HUES48 (cell line): ENCODE data around the gene CEP135.
"Not testable (repeated sequence)": the region's sequence is repeated elsewhere in the genome, so short reads cannot be mapped to it uniquely, and the experiment has no call there.

Experiments
- H3K27ac ChIP-seq: one replicate; pipeline ENCODE4 v1.7.0; 2013; ENCODE audit warnings: low read depth, low read length, inconsistent platforms
- H3K27me3 ChIP-seq: 2 replicates; pipeline ENCODE4 v1.6.1; 2013; ENCODE audit warnings: mild to moderate bottlenecking, low read length; ENCODE audit not compliant: control insufficient read depth, insufficient read depth
- H3K36me3 ChIP-seq: 2 replicates; pipeline ENCODE4 v1.6.1; 2013; ENCODE audit warnings: low read length; ENCODE audit not compliant: control insufficient read depth, insufficient read depth
- H3K4me1 ChIP-seq: 2 replicates; pipeline ENCODE4 v1.6.1; 2013; ENCODE audit warnings: mild to moderate bottlenecking, low read length; ENCODE audit not compliant: control insufficient read depth, insufficient read depth
- H3K4me3 ChIP-seq: 2 replicates; pipeline ENCODE4 v1.5.1; 2013; ENCODE audit warnings: mild to moderate bottlenecking, low read depth, low read length
- H3K9ac ChIP-seq: 2 replicates; pipeline ENCODE4 v1.6.1; 2013; ENCODE audit warnings: mild to moderate bottlenecking, low read depth, low read length, moderate library complexity
- H3K9me3 ChIP-seq: 2 replicates; pipeline ENCODE4 v1.6.1; 2013; ENCODE audit warnings: low read length; ENCODE audit not compliant: control insufficient read depth, insufficient read depth

CEP135 gene

DNA sequence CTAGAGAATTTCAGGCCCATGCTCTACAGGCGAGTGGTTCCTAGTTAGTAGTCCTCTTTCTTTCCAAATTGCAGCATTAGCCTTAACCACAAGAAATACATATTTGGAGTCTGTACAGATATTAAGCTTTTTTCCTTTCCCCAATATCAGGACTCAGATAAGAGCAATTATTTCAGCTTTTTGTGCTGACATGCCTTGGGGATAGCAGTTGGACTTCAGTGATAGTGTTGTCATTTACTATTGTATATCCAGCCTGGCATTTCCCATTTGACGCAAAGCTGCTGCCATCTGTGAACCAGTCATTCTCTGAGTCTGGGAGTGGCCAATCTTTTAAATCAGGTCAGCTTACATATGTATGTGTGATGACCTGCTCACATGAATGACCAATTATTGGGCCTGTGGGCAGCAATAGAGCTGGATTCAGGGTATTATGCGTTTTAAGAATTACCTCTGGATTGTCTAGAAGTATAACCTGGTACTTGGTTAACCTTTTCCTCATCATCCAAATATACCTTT, 6.8 kb upstream of the CEP135 start:
- H3K27me3 ChIP-seq: no peaks in the 10 kb centered on the region
- peaks cover 10% of the 10 kb centered on the region; the same call in 1 of the 2 replicates for H3K4me1 ChIP-seq
- H3K36me3 ChIP-seq: no peaks in the 10 kb centered on the region
- no peak overlapping the region for H3K9ac ChIP-seq
- no peak overlapping the region for H3K4me3 ChIP-seq
- H3K9me3 ChIP-seq: no peaks in the 10 kb centered on the region; the same call in 1 of the 2 replicates
- no peak overlapping the region for H3K27ac ChIP-seq

- H3K27ac ChIP-seq: peak overlapping the region; percentile 99
- peaks cover 5% of the 10 kb centered on the region for H3K36me3 ChIP-seq
- peaks cover 19% of the 10 kb centered on the region for H3K4me1 ChIP-seq
- H3K4me3 ChIP-seq: no peak overlapping the region
- no peaks in the 10 kb centered on the region for H3K27me3 ChIP-seq
- H3K9ac ChIP-seq: no peak overlapping the region
- H3K9me3 ChIP-seq: no peaks in the 10 kb centered on the region
Observed at GRCh38 chr4:55947254-55947882, 1.4 kb upstream of the CEP135 start.

DNA sequence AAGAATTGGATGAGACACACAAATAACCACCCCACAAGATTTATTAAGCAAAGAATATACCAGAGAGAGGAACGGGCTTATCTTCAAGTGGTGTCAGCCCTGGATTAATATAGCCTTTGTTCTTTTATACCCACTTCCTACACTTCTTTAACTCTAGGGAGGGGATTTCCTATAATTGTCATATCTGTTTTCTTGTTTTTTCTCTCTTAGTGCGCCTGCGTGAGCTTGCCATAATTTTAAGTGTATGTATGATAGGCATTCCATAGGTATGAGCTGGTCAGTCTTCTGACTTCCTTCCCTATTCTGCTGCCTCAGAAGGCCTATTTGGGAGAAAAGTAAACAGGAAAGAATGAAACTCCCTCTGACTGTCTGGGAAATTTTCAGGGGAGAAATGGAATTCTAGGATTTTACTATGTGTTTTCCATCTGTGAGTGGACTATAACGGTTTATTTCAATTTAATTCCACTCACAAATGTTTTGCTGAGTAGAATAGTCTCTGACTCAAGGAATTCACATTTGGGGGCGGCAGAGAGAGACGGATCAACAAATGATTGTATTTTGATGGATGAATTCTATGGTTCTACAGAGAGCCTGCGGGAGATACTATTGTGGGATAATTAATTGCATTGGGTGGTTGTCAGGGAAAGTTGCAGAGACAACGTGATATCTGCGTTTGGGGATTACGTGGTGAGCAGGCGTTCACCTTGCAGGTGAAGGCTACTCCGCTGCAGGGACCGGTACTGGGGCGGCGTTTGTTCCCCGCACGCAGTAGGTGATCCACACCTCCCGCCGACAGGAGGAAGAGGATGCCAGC, 626 bp upstream of the CEP135 start:
- peak overlapping the region; percentile 93 for H3K9ac ChIP-seq
- H3K36me3 ChIP-seq: peaks cover 12% of the 10 kb centered on the region

DNA sequence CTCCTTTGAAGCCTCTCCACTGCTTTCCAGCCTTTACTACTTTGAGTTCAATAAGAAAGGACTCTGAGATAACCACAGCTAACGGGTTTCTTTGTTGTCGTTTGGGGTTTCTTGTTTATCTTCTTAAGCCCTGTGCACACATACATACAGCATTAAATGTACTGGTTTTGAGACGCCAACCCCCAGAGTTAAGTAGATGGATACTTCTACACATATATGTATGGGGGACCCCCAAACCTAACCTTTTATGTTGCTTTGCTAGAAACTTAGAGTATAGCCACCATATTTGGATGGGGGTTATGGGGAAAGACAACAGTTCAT, 697 bp downstream of the CEP135 start:
- Histone ChIP-seq H3K9ac (peak overlapping the region; percentile 93), H3K4me3 (peak overlapping the region; percentile 90), H3K36me3 (peaks cover 25% of the 10 kb centered on the region), H3K27ac (peak overlapping the region; percentile 99), H3K9me3 (no peaks in the 10 kb centered on the region), H3K4me1 (peaks cover 19% of the 10 kb centered on the region), H3K27me3 (no peaks in the 10 kb centered on the region)

More for the DNA sequence above, 626 bp upstream of the CEP135 start:
- H3K4me3 ChIP-seq: peak overlapping the region; percentile 90
- no peaks in the 10 kb centered on the region for H3K27me3 ChIP-seq
- no peaks in the 10 kb centered on the region for H3K9me3 ChIP-seq
- H3K4me1 ChIP-seq: peaks cover 19% of the 10 kb centered on the region
- peak overlapping the region; percentile 99 for H3K27ac ChIP-seq

- no peak overlapping the region for H3K4me3 ChIP-seq
- peaks cover 19% of the 10 kb centered on the region for H3K4me1 ChIP-seq
- H3K36me3 ChIP-seq: peaks cover 45% of the 10 kb centered on the region
- H3K9ac ChIP-seq: no peak overlapping the region
- no peaks in the 10 kb centered on the region for H3K27me3 ChIP-seq
- no peaks in the 10 kb centered on the region for H3K9me3 ChIP-seq
- no peak overlapping the region for H3K27ac ChIP-seq
Observed at GRCh38 chr4:55951191-55951922, 2.6 kb downstream of the CEP135 start.

GRCh38 chr4:55955710-55956109, 7.0 kb downstream of the CEP135 start:
- Histone ChIP-seq H3K9me3 (no peaks in the 10 kb centered on the region), H3K27ac (no peak overlapping the region), H3K36me3 (peaks cover 75% of the 10 kb centered on the region), H3K27me3 (no peaks in the 10 kb centered on the region), H3K9ac (no peak overlapping the region), H3K4me1 (no peaks in the 10 kb centered on the region), H3K4me3 (no peak overlapping the region)

GRCh38 chr4:55959655-55960054, 10.9 kb downstream of the CEP135 start:
- H3K36me3 ChIP-seq: peaks cover 68% of the 10 kb centered on the region

DNA sequence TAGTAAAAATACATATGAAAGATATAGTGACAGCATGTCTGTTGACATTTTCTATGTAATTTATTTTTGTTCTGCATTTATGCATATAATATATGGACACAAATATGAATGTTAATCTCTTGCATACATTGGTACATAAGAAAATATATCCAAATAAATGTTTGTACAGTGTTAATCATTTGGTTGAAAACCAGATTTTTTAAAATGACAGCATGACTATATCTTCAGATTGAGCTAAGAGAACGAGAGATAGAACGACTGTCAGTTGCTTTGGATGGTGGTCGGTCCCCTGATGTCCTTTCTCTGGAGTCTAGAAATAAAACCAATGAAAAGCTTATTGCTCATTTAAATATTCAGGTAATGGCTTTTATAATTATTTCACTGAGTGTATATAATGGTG, 15.3 kb downstream of the CEP135 start:
- no peaks in the 10 kb centered on the region for H3K27me3 ChIP-seq
- no peak overlapping the region for H3K27ac ChIP-seq
- peaks cover 49% of the 10 kb centered on the region for H3K36me3 ChIP-seq
- no peak overlapping the region for H3K4me3 ChIP-seq
- no peaks in the 10 kb centered on the region for H3K9me3 ChIP-seq
- H3K4me1 ChIP-seq: no peaks in the 10 kb centered on the region
- H3K9ac ChIP-seq: no peak overlapping the region

More at GRCh38 chr4:55959655-55960054, 10.9 kb downstream of the CEP135 start:
- Histone ChIP-seq H3K9me3 (no peaks in the 10 kb centered on the region), H3K4me1 (no peaks in the 10 kb centered on the region), H3K27ac (no peak overlapping the region), H3K4me3 (no peak overlapping the region), H3K27me3 (no peaks in the 10 kb centered on the region), H3K9ac (no peak overlapping the region)

DNA sequence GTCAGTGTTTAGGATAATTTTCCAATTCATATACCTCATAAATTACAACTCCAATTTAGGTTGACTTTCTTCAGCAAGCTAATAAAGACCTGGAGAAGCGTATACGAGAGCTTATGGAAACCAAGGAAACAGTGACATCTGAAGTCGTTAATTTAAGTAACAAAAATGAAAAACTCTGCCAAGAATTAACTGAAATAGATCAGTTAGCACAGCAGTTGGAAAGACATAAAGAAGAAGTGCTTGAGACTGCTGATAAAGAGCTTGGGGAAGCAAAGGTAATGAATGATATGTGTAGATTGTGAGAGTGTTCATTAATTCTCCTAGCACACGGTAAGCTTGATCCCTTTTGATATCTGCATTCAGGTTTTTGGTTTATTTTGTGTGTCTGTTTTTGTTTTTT, 16.8 kb downstream of the CEP135 start:
- H3K36me3 ChIP-seq: peaks cover 42% of the 10 kb centered on the region
- no peaks in the 10 kb centered on the region for H3K27me3 ChIP-seq
- H3K4me3 ChIP-seq: no peak overlapping the region
- H3K27ac ChIP-seq: no peak overlapping the region
- no peaks in the 10 kb centered on the region for H3K4me1 ChIP-seq
- H3K9ac ChIP-seq: no peak overlapping the region
- H3K9me3 ChIP-seq: no peaks in the 10 kb centered on the region

GRCh38 chr4:55966324-55966723, 17.6 kb downstream of the CEP135 start:
- H3K4me1 ChIP-seq, H3K4me3 ChIP-seq, H3K9me3 ChIP-seq, H3K27me3 ChIP-seq, H3K27ac ChIP-seq, H3K9ac ChIP-seq: not testable (repeated sequence)
- H3K36me3 ChIP-seq: peaks cover 46% of the 10 kb centered on the region

- peaks cover 40% of the 10 kb centered on the region for H3K36me3 ChIP-seq
- no peak overlapping the region for H3K4me3 ChIP-seq
- H3K27ac ChIP-seq: no peak overlapping the region
- H3K9ac ChIP-seq: no peak overlapping the region
- H3K4me1 ChIP-seq: no peaks in the 10 kb centered on the region
- H3K9me3 ChIP-seq: no peaks in the 10 kb centered on the region
- no peaks in the 10 kb centered on the region for H3K27me3 ChIP-seq
Observed at GRCh38 chr4:55967376-55967775, 18.6 kb downstream of the CEP135 start.
